HG03575 (cell line): Measurements from ENCODE around the gene PCCA.
"Not testable (repeated sequence)": the region's sequence is repeated elsewhere in the genome, so short reads cannot be mapped to it uniquely, and the experiment has no call there.

Experiments used
- ATAC-seq: cut with Tn5 transposase; IDR thresholded peaks from one replicate; pipeline ENCODE4 v1.9.1; 2021; ENCODE audit not compliant: unreplicated experiment, insufficient number of reproducible peaks, low FRiP score; ENCODE audit errors: extremely low read depth

The PCCA gene

GRCh38 chr13:100274942-100275506 lies 186.1 kb downstream of the PCCA start:
- no peak for ATAC-seq

DNA sequence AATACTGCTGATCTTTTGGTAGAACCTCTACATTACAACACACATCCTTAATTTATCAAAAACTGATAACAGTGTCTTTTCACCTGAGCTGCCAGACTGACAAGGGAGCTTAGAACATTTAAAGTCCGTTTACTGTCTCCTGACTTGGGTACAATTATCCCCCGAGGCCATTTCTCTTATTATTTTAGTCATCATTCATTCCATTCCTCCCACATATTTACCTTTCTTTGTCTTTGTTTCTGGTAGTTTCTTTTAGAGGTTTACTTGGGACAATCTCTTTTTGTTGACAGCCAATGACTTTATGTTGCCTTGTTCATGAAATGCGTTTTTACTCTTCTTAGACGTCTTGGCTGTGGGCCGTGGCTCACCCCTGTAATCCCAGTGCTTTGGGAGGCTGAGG lies 186.9 kb downstream of the PCCA start:
- no peak for ATAC-seq

GRCh38 chr13:100280681-100281080 lies 191.8 kb downstream of the PCCA start:
- ATAC-seq = no peak

DNA sequence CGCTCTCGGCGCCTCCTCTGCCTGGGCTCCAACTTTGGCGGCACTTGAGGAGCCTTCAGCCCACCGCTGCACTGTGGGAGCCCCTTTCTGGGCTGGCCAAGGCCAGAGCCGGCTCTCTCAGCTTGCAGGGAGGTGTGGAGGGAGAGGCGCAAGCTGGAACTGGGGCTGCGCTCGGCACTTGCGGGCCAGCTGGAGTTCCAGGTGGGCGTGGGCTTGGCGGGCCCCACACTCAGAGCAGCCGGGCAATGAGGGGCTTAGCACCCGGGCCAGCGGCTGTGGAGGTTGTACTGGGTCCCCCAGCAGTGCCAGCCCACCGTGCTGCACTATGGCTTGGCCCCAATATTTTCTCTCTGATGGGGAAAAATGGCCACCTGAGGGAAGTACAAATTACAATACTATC lies 193.4 kb downstream of the PCCA start:
- ATAC-seq = not testable (repeated sequence)

DNA sequence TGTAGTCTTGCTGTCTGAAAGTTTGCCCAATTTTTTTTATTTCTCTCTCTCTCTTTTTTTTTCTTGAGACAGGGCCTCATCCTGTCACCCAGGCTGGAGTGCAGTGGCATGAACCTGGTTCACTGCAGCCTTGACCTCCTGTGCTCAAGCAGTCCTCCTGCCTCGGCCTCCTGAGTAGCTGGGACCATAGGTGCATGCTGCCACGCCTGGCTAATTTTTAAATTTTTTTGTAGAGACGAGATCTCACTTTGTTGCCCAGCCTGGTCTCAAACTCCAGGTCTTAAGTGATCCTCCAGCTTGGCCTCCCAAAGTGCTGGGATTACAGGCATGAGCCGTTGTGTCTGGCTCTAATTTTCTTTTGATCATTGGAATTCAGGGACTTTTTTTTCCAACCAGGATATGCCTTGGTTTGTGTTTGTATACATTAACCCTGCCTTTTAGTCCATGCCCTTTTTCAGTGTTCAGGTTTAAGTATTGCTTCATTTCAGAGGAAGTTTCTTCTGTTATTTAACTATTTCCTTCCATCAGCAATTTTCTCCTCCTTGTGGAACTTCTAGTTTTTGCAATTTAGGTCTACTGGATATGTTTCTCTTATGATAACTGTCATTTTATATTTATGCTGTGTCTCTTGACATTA lies 201.4 kb downstream of the PCCA start:
- ATAC-seq = no peak

DNA sequence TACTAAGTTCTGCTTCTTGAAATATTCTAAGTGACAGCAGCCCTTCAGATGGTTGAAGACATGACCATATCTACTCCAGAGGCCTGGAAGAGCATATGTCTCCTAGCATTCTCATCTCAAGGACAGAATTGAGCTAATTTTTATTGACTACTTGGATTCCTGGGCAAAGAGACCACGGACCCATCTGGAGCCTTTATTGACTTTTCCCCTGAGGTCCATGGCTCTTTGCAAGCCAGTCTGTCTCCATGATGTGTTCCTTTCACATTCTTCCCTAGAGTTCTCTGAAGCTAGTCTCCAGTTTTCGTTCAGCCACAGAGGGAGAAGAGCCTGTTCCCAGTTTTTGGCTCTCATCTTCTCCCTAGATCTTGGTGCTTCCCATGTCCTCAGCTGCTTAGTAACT lies 202.7 kb downstream of the PCCA start:
- ATAC-seq = no peak

GRCh38 chr13:100297413-100297812 lies 208.5 kb downstream of the PCCA start:
- no peak for ATAC-seq

DNA sequence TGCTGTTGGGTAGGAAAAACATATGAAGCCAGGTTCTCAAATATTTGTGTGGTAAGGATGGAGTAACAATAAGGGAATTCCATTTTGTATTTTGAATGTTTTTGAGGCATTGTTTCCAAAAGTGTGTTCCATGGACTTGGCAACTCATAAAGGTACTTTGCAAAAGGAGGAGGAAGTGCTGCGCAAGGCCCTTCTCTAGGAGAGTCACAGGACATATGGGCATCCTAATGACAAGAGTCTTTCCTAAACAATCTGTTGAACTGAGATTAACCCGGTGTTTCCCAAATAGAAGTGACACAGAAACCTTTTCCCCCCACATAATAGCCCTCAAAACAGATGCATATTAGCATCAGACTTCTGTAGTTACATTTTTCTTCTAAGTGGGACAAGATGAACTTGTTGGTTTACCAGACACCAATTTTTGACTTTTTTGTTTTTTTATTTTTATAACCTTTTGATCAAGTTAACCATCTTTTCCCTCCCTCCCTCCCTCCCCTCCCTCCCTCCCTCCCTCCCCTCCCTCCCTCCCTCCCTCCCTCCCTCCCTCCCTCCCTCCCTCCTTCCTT lies 209.3 kb downstream of the PCCA start:
- ATAC-seq = no peak

DNA sequence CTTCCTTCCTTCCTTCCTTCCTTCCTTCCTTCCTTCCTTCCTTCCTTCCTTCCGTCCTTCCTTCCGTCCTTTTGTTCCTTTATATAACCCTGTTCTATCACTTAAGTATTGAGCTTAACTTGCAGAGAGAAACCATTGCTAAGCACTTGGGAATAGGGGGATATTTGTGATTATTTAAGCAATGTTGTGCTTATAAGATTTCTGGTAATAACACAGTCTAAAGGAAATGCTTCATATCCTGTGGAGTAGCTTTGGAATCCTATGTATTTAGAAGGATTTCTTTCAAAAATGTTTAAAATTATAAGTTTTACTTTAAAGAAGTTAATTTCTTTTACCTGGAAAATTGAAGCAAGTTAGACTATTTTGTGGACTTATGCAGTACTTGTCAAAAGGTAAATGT lies 209.8 kb downstream of the PCCA start:
- no peak for ATAC-seq

GRCh38 chr13:100300243-100300642 lies 211.3 kb downstream of the PCCA start:
- ATAC-seq = no peak

GRCh38 chr13:100300708-100301107 lies 211.8 kb downstream of the PCCA start:
- ATAC-seq = no peak

GRCh38 chr13:100301418-100301817 lies 212.5 kb downstream of the PCCA start:
- ATAC-seq = no peak

DNA sequence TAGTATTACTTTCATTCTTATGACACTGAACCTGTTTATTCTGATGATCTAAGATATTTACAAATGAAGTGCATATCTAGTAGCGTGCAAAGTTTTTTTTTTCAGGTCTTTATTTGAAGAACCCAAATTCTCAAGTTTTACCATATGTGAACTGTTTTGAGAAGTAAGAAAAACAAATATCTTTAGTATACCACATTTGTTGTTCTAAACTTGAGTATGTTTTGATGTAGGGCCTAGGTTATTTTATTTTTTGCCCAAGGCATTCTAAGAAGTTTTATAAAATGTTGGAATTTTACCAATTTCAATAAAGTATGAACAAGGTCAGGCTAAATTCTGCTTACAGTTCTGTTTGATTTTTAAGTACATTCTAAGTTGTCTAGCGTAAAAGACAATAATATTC lies 213.5 kb downstream of the PCCA start:
- no peak for ATAC-seq

DNA sequence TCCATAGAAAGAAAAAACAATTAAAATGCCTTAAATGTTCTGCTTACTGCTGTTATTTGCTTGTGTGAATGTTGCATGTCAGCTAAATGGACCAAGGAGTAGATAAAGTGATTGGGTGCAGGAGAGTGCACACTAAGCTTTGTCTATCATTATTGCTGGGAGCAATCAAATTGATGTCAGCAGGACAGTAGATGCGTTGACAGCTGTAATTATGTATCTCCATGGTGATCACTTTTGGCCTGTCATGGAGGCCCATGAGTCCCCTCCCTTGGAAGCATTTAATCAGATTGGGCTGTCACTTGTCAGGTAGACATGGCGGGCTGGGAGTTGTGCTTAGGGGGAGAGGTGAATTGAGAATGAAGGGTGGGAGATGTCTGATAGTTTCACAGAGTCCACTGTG lies 215.3 kb downstream of the PCCA start:
- ATAC-seq = no peak

DNA sequence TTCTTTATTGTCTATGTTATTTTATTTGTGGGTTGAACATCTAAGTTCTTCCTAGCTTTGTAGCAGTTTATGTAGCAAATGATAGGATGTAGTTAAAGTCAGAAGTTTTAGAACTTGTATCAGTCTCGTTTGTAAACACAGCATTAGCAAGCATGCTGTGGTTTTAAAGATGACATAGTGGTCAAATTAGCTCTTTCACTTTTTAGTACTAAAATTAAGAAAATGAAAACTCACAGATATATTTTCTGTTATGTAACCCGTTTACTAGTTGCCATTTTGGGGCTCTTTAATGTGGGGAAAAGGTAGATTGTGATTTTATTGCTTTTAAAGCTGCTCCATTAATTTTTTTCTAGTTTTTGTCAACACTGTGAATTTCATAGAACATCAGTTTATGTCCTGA lies 216.5 kb downstream of the PCCA start:
- ATAC-seq = no peak

GRCh38 chr13:100306030-100306429 lies 217.1 kb downstream of the PCCA start:
- no peak for ATAC-seq

GRCh38 chr13:100306434-100306999 lies 217.6 kb downstream of the PCCA start:
- ATAC-seq = no peak

DNA sequence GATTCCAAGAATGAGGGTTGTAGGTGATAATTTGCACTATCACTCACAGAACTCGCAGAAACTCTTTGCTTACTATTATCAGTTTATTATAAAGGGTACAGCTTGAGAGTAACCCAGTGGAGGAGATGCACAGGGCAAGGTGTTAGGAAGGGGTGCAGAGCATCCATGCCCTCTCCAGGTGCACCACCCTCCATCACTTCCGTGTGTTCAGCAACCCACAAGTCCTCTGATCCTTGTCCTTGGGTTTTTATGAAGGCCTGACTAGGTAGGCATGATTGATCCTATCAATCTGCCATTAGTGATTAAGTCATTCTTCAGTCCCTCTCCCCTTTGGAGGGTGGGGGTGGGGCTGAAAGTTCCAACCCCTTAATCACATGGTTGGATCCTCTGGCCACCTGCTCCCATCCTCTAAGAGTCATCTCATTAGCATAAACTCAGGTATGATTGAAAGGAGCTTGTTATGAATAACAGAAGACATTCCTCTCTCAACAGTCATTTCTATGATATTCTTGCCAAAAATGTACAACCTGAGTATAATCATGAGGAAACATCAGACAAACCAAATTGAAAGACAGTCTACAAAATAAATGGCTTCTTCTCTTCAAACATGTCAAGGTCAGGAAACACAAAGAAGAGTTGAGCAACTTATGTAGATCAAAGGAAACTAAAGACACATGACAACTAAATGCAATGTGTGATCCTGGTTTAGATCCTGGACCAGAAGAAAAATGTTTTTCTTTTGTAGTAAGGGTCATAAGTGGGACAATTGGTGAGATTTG lies 225.4 kb downstream of the PCCA start:
- no peak for ATAC-seq

DNA sequence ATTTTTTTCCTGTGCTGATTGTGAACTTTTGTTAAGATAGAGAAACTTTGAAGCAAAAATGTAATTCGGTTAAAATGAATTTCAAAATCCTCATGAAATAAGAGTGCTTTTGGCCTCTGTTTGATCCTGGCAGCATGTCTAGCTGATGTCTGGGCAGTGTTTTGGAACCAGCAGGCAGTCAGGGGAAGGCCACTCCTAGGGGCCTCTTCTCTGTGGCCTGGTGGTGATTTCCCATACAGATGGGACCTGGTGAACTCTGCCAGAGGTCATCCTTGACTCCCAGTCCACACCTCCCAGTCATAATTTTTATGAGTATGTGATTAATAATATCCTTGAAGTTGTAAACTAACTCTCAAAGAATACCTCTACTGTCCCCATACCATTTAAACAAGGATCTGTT lies 226.6 kb downstream of the PCCA start:
- no peak for ATAC-seq

DNA sequence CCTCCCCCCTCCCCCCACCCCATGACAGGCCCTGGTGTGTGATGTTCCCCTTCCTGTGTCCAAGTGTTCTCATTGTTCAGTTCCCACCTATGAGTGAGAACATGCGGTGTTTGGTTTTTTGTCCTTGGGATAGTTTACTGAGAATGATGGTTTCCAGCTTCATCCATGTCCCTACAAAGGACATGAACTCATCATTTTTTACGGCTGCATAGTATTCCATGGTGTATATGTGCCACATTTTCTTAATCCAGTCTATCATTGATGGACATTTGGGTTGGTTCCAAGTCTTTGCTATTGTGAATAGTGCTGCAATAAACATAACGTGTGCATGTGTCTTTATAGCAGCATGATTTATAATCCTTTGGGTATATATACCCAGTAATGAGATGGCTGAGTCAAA lies 229.6 kb downstream of the PCCA start:
- not testable (repeated sequence) for ATAC-seq
